Vagina (tissue), 2 donors: ENCODE measurements around the gene HOXD8.

Experiments used
- CTCF ChIP-seq, 3 experiments: fragments of 450-650 bp in 2 of 3; fragments of 200-600 bp in 1 of 3; sonication (generic) in 1 of 3; IDR thresholded peaks; one replicate each; pipeline ENCODE4 v1.5.1; 2017 to 2019; ENCODE audit warnings: antibody characterized with exemption in 3 of 3, mild to moderate bottlenecking in 2 of 3, moderate library complexity in 2 of 3
- POLR2A ChIP-seq, 2 donors: fragments of 450-650 bp; IDR thresholded peaks; one replicate each; pipeline ENCODE4 v1.6.1; 2017; ENCODE audit warnings: antibody characterized with exemption in 2 of 2, mild to moderate bottlenecking in 2 of 2, moderate library complexity in 2 of 2
- POLR2AphosphoS5 ChIP-seq, 2 donors: sonication (generic); formaldehyde crosslinking; IDR thresholded peaks; one replicate each; pipeline ENCODE4 v1.9.0; 2017; ENCODE audit warnings: antibody characterized with exemption in 2 of 2, mild to moderate bottlenecking in 2 of 2, low read depth in 1 of 2; ENCODE audit not compliant: insufficient read depth in 1 of 2

- TF ChIP-seq POLR2A (IDR thresholded peaks at IDR 0.05) = no peak
- no peak for TF ChIP-seq CTCF (IDR thresholded peaks at IDR 0.05)
- TF ChIP-seq POLR2AphosphoS5 (IDR thresholded peaks at IDR 0.05; ENCODE audit: insufficient read depth in 1 of 2, low read depth in 1 of 2) = no peak
Observed at GRCh38 chr2:176161825-176162626, 32.5 kb downstream of the HOXD8 start.
